OCI-LY1 (cell line): ENCODE results near the gene TOM1L2.

ENCODE experiments used
- CTCF ChIP-seq: fragments of 200-600 bp; sonication (generic), shearing (Covaris generic); IDR thresholded peaks from 2 replicates; pipeline ENCODE4 v1.5.1; 2017; ENCODE audit warnings: mild to moderate bottlenecking, antibody characterized with exemption, low read length, moderate library complexity, mixed read lengths
- EZH2 ChIP-seq: fragments of 200-600 bp; sonication (generic), shearing (Covaris generic); IDR thresholded peaks from 2 replicates; pipeline ENCODE4 v1.8.0; 2017; ENCODE audit warnings: borderline replicate concordance, mixed run types, mild to moderate bottlenecking, antibody characterized with exemption, low read length, moderate library complexity, mixed read lengths

- TF ChIP-seq EZH2: no peak
- no peak for TF ChIP-seq CTCF
Measured at GRCh38 chr17:17809531-17810083, 162.6 kb downstream of the TOM1L2 start.
